Measurements from ENCODE around the gene DIP2C.
"Not testable (repeated sequence)": the region's sequence is repeated elsewhere in the genome, so short reads cannot be mapped to it uniquely, and the experiment has no call there.

Gene DIP2C

GRCh38 chr10:672992-673391 is 16.5 kb downstream of the DIP2C start:
- DNase-seq, result no peak

- no peak for DNase-seq
These were observed 17.3 kb downstream of the DIP2C start for GRCh38 chr10:672203-672602.

GRCh38 chr10:670990-671389 is 18.5 kb downstream of the DIP2C start:
- no peak for DNase-seq

GRCh38 chr10:670038-670437 is 19.4 kb downstream of the DIP2C start:
- DNase-seq, result no peak

GRCh38 chr10:668786-669485 is 20.5 kb downstream of the DIP2C start:
- no peak for DNase-seq

GRCh38 chr10:667602-668143 is 21.8 kb downstream of the DIP2C start:
- DNase-seq, result no peak

- DNase-seq, result no peak
These were observed 22.4 kb downstream of the DIP2C start for GRCh38 chr10:667096-667495.

GRCh38 chr10:666237-667012 is 23.0 kb downstream of the DIP2C start:
- no peak for DNase-seq

GRCh38 chr10:665579-666091 is 23.8 kb downstream of the DIP2C start:
- DNase-seq, result no peak

- no peak for DNase-seq
These were observed 24.6 kb downstream of the DIP2C start for GRCh38 chr10:664893-665292.

GRCh38 chr10:664301-664700 is 25.2 kb downstream of the DIP2C start:
- no peak for DNase-seq

- no peak for DNase-seq
These were observed 25.6 kb downstream of the DIP2C start for GRCh38 chr10:663831-664251.

- no peak for DNase-seq
These were observed 26.1 kb downstream of the DIP2C start for GRCh38 chr10:663466-663751.

GRCh38 chr10:662686-663465 is 26.6 kb downstream of the DIP2C start:
- no peak for DNase-seq

GRCh38 chr10:662223-662605 is 27.3 kb downstream of the DIP2C start:
- DNase-seq, result no peak

GRCh38 chr10:661597-662222 is 27.8 kb downstream of the DIP2C start:
- no peak for DNase-seq

GRCh38 chr10:660970-661596 is 28.4 kb downstream of the DIP2C start:
- DNase-seq, result no peak

- DNase-seq, result no peak
These were observed 29.0 kb downstream of the DIP2C start for GRCh38 chr10:660413-660969.

- no peak for DNase-seq
These were observed 29.8 kb downstream of the DIP2C start for GRCh38 chr10:659688-660141.

- DNase-seq, result not testable (repeated sequence)
These were observed 31.6 kb downstream of the DIP2C start for GRCh38 chr10:657816-658350.

GRCh38 chr10:656883-657282 is 32.6 kb downstream of the DIP2C start:
- no peak for DNase-seq

- DNase-seq, result no peak
These were observed 34.3 kb downstream of the DIP2C start for GRCh38 chr10:655184-655583.
